ENCODE measurements around the gene PPP2R3A.

PPP2R3A gene

DNA sequence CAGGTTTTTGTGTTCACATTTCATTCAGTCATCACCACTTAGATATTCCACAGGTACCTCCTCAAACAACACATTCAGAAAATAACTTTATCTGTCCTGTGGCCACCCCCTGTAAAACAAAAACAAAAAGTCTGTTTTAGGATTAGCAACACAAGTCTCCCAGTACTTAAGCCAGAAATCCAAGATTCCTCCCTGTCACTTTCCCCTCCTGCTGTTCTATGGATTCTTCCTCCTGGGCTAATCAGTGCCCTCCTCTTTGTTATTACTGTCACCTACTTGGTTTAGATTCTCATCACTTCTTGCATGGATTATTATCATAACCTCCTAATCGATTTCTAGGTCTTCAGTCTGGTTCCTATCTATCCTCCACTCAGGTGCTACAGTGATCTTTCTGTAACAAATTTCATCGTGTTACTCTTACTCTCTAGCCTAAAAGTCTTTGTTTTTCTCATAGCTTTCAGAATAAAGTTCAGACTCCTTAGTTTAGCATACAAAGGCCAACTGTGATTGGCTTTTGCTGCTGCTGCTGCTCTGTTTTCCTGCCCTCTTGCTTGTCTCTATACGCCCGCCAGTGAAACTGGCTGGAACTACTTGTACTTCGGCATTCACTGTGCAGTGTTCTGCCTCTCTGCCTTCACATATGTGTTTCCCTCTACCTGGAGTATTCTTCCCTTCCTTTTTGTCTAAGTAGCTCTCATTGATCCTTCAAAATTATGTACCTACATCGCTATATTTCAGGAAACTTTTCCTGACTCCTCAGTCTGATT lies 32.2 kb downstream of the PPP2R3A start:
- TF ChIP-seq EZH2 (IDR thresholded peaks at IDR 0.05; ENCODE audit: borderline replicate concordance, low read length): no peak
- TF ChIP-seq, protein P1, sequence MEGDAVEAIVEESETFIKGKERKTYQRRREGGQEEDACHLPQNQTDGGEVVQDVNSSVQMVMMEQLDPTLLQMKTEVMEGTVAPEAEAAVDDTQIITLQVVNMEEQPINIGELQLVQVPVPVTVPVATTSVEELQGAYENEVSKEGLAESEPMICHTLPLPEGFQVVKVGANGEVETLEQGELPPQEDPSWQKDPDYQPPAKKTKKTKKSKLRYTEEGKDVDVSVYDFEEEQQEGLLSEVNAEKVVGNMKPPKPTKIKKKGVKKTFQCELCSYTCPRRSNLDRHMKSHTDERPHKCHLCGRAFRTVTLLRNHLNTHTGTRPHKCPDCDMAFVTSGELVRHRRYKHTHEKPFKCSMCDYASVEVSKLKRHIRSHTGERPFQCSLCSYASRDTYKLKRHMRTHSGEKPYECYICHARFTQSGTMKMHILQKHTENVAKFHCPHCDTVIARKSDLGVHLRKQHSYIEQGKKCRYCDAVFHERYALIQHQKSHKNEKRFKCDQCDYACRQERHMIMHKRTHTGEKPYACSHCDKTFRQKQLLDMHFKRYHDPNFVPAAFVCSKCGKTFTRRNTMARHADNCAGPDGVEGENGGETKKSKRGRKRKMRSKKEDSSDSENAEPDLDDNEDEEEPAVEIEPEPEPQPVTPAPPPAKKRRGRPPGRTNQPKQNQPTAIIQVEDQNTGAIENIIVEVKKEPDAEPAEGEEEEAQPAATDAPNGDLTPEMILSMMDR (IDR thresholded peaks at IDR 0.05; ENCODE audit: low read length): no peak
- Histone ChIP-seq H3K79me2 (ENCODE audit: insufficient read depth, low read length) (no peaks in the 10 kb centered on the region), H4K20me1 (ENCODE audit: insufficient read depth, low read length) (no peaks in the 10 kb centered on the region), H3K36me3 (ENCODE audit: insufficient read depth, low read length) (no peaks in the 10 kb centered on the region), H3K4me1 (ENCODE audit: insufficient read depth, low read length, severe bottlenecking) (no peaks in the 10 kb centered on the region), H3K27ac (ENCODE audit: low read depth, low read length, poor library complexity, severe bottlenecking) (no peak overlapping the region), H2AFZ (ENCODE audit: low read length) (no peak overlapping the region), H3K9me2 (ENCODE audit: low read depth, low read length) (no peaks in the 10 kb centered on the region), H3K4me2 (ENCODE audit: low read length) (no peak overlapping the region), H3K27me3 (ENCODE audit: insufficient read depth, low read length) (no peaks in the 10 kb centered on the region), H3K9ac (ENCODE audit: low read length) (no peak overlapping the region), H3K4me3 (ENCODE audit: low read depth, low read length, poor library complexity, severe bottlenecking) (no peak overlapping the region), H3F3A (ENCODE audit: insufficient read depth, low read length) (no peaks in the 10 kb centered on the region), H3K9me3 (ENCODE audit: low read length) (no peaks in the 10 kb centered on the region)

DNA sequence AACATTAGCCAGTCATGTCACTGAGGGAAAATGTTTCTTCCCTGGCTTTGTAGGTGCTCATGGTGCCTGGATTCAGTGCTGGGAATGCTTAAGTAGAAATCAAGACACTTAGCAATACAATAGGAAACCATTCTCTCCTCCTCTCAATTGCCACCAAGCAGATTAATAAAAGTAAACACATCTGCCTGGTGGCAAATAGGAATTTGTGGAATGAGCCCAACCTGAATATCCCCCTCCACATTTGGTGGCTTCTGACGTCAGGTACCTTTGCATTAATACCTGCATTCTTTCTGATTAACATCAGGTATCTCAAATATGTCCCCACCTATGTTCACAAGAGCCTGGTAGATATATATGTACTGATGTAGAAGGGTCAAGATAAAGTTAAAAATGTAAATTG lies 42.7 kb downstream of the PPP2R3A start:
- no peaks in the 10 kb centered on the region for H3K9me2 ChIP-seq (ENCODE audit: low read depth, low read length)
- H3K9me3 ChIP-seq (ENCODE audit: low read length): no peaks in the 10 kb centered on the region
- no peaks in the 10 kb centered on the region for H3F3A ChIP-seq (ENCODE audit: insufficient read depth, low read length)
- no peak overlapping the region for H3K4me2 ChIP-seq (ENCODE audit: low read length)
- no peak overlapping the region for H2AFZ ChIP-seq (ENCODE audit: low read length)
- H4K20me1 ChIP-seq (ENCODE audit: insufficient read depth, low read length): no peaks in the 10 kb centered on the region
- H3K79me2 ChIP-seq (ENCODE audit: insufficient read depth, low read length): no peaks in the 10 kb centered on the region
- TF ChIP-seq, protein P1 (IDR thresholded peaks at IDR 0.05; ENCODE audit: low read length): no peak
- TF ChIP-seq EZH2 (IDR thresholded peaks at IDR 0.05; ENCODE audit: borderline replicate concordance, low read length): no peak
- H3K4me1 ChIP-seq (ENCODE audit: insufficient read depth, low read length, severe bottlenecking): no peaks in the 10 kb centered on the region
- H3K27me3 ChIP-seq (ENCODE audit: insufficient read depth, low read length): no peaks in the 10 kb centered on the region
- H3K27ac ChIP-seq (ENCODE audit: low read depth, low read length, poor library complexity, severe bottlenecking): no peak overlapping the region
- no peak overlapping the region for H3K4me3 ChIP-seq (ENCODE audit: low read depth, low read length, poor library complexity, severe bottlenecking)
- H3K36me3 ChIP-seq (ENCODE audit: insufficient read depth, low read length): no peaks in the 10 kb centered on the region
- H3K9ac ChIP-seq (ENCODE audit: low read length): no peak overlapping the region

DNA sequence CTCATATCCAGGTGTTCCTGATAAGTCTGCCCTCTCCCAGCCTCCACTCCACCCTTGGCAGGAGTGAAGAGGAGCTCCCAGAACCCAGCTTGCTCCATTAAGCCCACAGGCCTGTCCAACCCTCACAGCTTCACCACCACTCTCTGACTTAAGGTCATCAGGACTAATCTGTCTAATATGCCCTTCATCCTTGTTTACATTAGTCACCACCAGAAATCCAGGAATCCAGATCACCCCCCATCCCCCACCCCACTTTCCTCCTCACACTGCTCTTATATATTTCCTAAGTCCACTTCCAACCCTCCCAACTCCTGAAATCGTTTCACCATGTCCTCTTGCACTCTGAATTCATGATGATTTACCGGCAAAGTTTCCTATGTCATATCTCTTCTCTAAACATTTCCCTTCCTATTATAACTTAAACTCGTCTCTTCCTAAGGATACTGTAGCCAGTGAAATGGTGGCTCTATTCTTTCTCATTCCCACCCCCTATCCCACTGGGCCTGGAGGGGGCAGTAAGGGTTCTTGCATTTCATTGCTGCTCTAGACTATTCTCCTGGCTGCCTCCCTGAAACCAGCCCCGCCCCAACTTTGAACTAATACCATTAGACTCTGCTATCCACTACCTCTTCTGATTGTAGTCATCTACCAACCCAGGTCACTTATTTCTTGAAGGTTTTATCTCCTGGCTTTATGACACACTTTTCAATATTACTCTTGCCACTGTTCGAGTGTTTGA lies 43.4 kb downstream of the PPP2R3A start:
- no peak overlapping the region for H2AFZ ChIP-seq (ENCODE audit: low read length)
- H3K9me2 ChIP-seq (ENCODE audit: low read depth, low read length): no peaks in the 10 kb centered on the region
- no peaks in the 10 kb centered on the region for H3K36me3 ChIP-seq (ENCODE audit: insufficient read depth, low read length)
- no peak overlapping the region for H3K27ac ChIP-seq (ENCODE audit: low read depth, low read length, poor library complexity, severe bottlenecking)
- no peak overlapping the region for H3K4me2 ChIP-seq (ENCODE audit: low read length)
- H3K9ac ChIP-seq (ENCODE audit: low read length): no peak overlapping the region
- H3F3A ChIP-seq (ENCODE audit: insufficient read depth, low read length): no peaks in the 10 kb centered on the region
- H3K4me3 ChIP-seq (ENCODE audit: low read depth, low read length, poor library complexity, severe bottlenecking): no peak overlapping the region
- H3K27me3 ChIP-seq (ENCODE audit: insufficient read depth, low read length): no peaks in the 10 kb centered on the region
- no peaks in the 10 kb centered on the region for H4K20me1 ChIP-seq (ENCODE audit: insufficient read depth, low read length)
- TF ChIP-seq EZH2 (IDR thresholded peaks at IDR 0.05; ENCODE audit: borderline replicate concordance, low read length): no peak
- TF ChIP-seq, protein P1 (IDR thresholded peaks at IDR 0.05; ENCODE audit: low read length): no peak
- H3K4me1 ChIP-seq (ENCODE audit: insufficient read depth, low read length, severe bottlenecking): no peaks in the 10 kb centered on the region
- H3K9me3 ChIP-seq (ENCODE audit: low read length): no peaks in the 10 kb centered on the region
- H3K79me2 ChIP-seq (ENCODE audit: insufficient read depth, low read length): no peaks in the 10 kb centered on the region
